IMR-90 (cell line): ENCODE results near the gene SERHL2. TPM values are rescaled to one million over a fixed set of nuclear protein-coding genes. Genes with fewer than 3 reads are reported as not detected.
"Not testable (repeated sequence)": the region's sequence is repeated elsewhere in the genome, so short reads cannot be mapped to it uniquely, and the experiment has no call there.

Experiments
- ATAC-seq: fragments of 200-7000 bp; cut with Tn5 transposase; 2 replicates; pipeline ENCODE4 v1.9.1; 2020; ENCODE audit warnings: low read depth, mild to moderate bottlenecking, moderate library complexity
- BruUV-seq: library from RNA; stranded (reverse); fragments of 400-500 nt; replicated peaks from 2 replicates; lab custom pipeline; 2021; lab: Mats Ljungman, UMichigan
- CTCF ChIA-PET: fragments of 300-600 bp; formaldehyde crosslinking; extraction: SDS; loops from one replicate; lab custom pipeline; 2021; ENCODE audit warnings: antibody characterized with exemption; lab: Yijun Ruan, JAX
- POLR2A ChIA-PET: fragments of 300-600 bp; sonication (Branson Sonifier 250); formaldehyde crosslinking; loops from one replicate; lab custom pipeline; 2022; ENCODE audit warnings: antibody characterized with exemption; ENCODE audit not compliant: unreplicated experiment; lab: Charles Lee
- DNase-seq: peaks from one replicate; pipeline ENCODE4 v3.0.0; 2013
- H2AFZ ChIP-seq: replicated peaks from 2 replicates; pipeline ENCODE3; 2013; ENCODE audit warnings: low read length, mild to moderate bottlenecking; ENCODE audit not compliant: poor library complexity
- H2AK5ac ChIP-seq: 2 replicates; pipeline ENCODE4 v1.6.1; 2013; ENCODE audit warnings: low read depth, low read length, inconsistent platforms
- H2AK9ac ChIP-seq: replicated peaks from 2 replicates; pipeline ENCODE3; 2013; ENCODE audit warnings: mild to moderate bottlenecking, low read depth, low read length, moderate library complexity; ENCODE audit not compliant: poor library complexity
- H2BK120ac ChIP-seq: 2 replicates; pipeline ENCODE4 v1.6.1; 2013; ENCODE audit warnings: low read depth, low read length, inconsistent platforms
- H2BK15ac ChIP-seq: 3 replicates; pipeline ENCODE4 v1.6.1; 2013; ENCODE audit warnings: low read depth, low read length, inconsistent platforms
- H2BK20ac ChIP-seq: 2 replicates; pipeline ENCODE4 v1.6.1; 2013; ENCODE audit warnings: low read depth, mild to moderate bottlenecking, inconsistent platforms, low read length, moderate library complexity
- H2BK5ac ChIP-seq: 2 replicates; pipeline ENCODE4 v1.6.1; 2013; ENCODE audit warnings: mild to moderate bottlenecking, low read depth, low read length, inconsistent platforms; ENCODE audit not compliant: poor library complexity, severe bottlenecking
- H3K14ac ChIP-seq: replicated peaks from 2 replicates; pipeline ENCODE4 v1.6.1; 2013; ENCODE audit warnings: low read depth, low read length, inconsistent platforms
- H3K18ac ChIP-seq: 2 replicates; pipeline ENCODE4 v1.6.1; 2013; ENCODE audit warnings: low read depth, low read length, control low read depth
- H3K23ac ChIP-seq: 2 replicates; pipeline ENCODE4 v1.6.1; 2013; ENCODE audit warnings: low read depth, low read length, inconsistent platforms
- H3K27ac ChIP-seq: 2 replicates; pipeline ENCODE4 v1.5.1; 2013; ENCODE audit warnings: mild to moderate bottlenecking, control low read depth, low read length; ENCODE audit not compliant: insufficient read depth
- H3K27me3 ChIP-seq: 2 replicates; pipeline ENCODE4 v1.6.1; 2013; ENCODE audit warnings: low read length; ENCODE audit not compliant: control insufficient read depth, insufficient read depth
- H3K36me3 ChIP-seq: 2 replicates; pipeline ENCODE4 v1.6.1; 2013; ENCODE audit warnings: low read length, mixed read lengths; ENCODE audit not compliant: control insufficient read depth, insufficient read depth
- H3K4ac ChIP-seq: 2 replicates; pipeline ENCODE4 v1.6.1; 2013; ENCODE audit warnings: low read depth, low read length, inconsistent platforms
- H3K4me1 ChIP-seq: 2 replicates; pipeline ENCODE4 v1.6.1; 2013; ENCODE audit warnings: low read length, mixed read lengths; ENCODE audit not compliant: control insufficient read depth, insufficient read depth
- H3K4me2 ChIP-seq: 2 replicates; pipeline ENCODE4 v1.6.1; 2013; ENCODE audit warnings: low read depth, mild to moderate bottlenecking, control low read depth, low read length, moderate library complexity
- H3K4me3 ChIP-seq: 2 replicates; pipeline ENCODE4 v1.5.1; 2013; ENCODE audit warnings: low read depth, mild to moderate bottlenecking, control low read depth, low read length, moderate library complexity; ENCODE audit not compliant: insufficient read depth
- H3K56ac ChIP-seq: 2 replicates; pipeline ENCODE4 v1.6.1; 2013; ENCODE audit warnings: low read length, inconsistent platforms; ENCODE audit not compliant: insufficient read depth; ENCODE audit errors: extremely low read depth
- H3K79me1 ChIP-seq, 2 experiments: 2 replicates each; pipeline ENCODE4 v1.6.1; 2013; ENCODE audit warnings: low read length in 2 of 2, inconsistent platforms in 1 of 2, low read depth in 1 of 2
- H3K9ac ChIP-seq: 2 replicates; pipeline ENCODE4 v1.6.1; 2013; ENCODE audit warnings: low read depth, low read length, control low read depth
- H3K9me1 ChIP-seq: 2 replicates; pipeline ENCODE4 v1.6.1; 2013; ENCODE audit warnings: low read length, inconsistent platforms; ENCODE audit not compliant: insufficient read depth
- H3K9me3 ChIP-seq: 2 replicates; pipeline ENCODE4 v1.6.1; 2013; ENCODE audit warnings: low read length; ENCODE audit not compliant: control insufficient read depth, insufficient read depth
- H4K20me1 ChIP-seq: 2 replicates; pipeline ENCODE4 v1.6.1; 2013; ENCODE audit warnings: low read length, inconsistent platforms; ENCODE audit not compliant: insufficient read depth
- H4K5ac ChIP-seq: 2 replicates; pipeline ENCODE4 v1.6.1; 2013; ENCODE audit warnings: mild to moderate bottlenecking, low read depth, low read length, control low read depth
- H4K8ac ChIP-seq, 2 experiments: 2 replicates each; pipeline ENCODE4 v1.6.1; 2013; ENCODE audit warnings: low read depth in 2 of 2, low read length in 2 of 2, control low read depth in 1 of 2, inconsistent platforms in 1 of 2
- H4K91ac ChIP-seq: 2 replicates; pipeline ENCODE4 v1.6.1; 2013; ENCODE audit warnings: low read depth, low read length, inconsistent platforms; ENCODE audit not compliant: insufficient read depth
- WGBS, 2 experiments: methylation state at CpG; one replicate each; pipeline versions ENCODE4 v1.1.5 to v1.1.7; 2013; ENCODE audit warnings: missing lambda C conversion rate in 2 of 2; ENCODE audit not compliant: insufficient read length in 1 of 2; ENCODE audit errors: extremely low coverage in 2 of 2; 5-methylcytosine and 5-hydroxymethylcytosine counted together
- dilution Hi-C: fragments of 300-500 bp; cut with HindIII; formaldehyde crosslinking; loops from one replicate; pipeline ENCODE4 v1.14.3; 2018; ENCODE audit warnings: low sequenced_read_pairs; ENCODE audit not compliant: unreplicated experiment
- in situ Hi-C: fragments of 300-500 bp; cut with MboI; formaldehyde crosslinking; loops from 3 replicates; pipeline ENCODE4 v1.14.3; 2019; ENCODE audit warnings: low sequenced_read_pairs, inconsistent platforms, mixed read lengths
- intact Hi-C: fragments of 100-400 bp; cut with micrococcal nuclease; formaldehyde crosslinking; loops from 2 replicates; pipeline ENCODE4 v1.10.0; 2022
- polyA plus RNA-seq, 3 experiments: library from polyadenylated mRNA; depleted of rRNA; stranded (reverse); fragments of >200 nt; gene quantifications; 2 replicates each; pipeline ENCODE4 v1.2.3, GENCODE V29; 2012; ENCODE audit warnings: low replicate concordance in 1 of 3
- total RNA-seq: library from RNA; depleted of rRNA; stranded (reverse); fragments of >200 nt; gene quantifications from 2 replicates; pipeline ENCODE4 v1.2.3, GENCODE V29; 2012

SERHL2 gene
- total and polyA plus RNA-seq, 2 of the 4 experiments (the other 2 are of a cell fraction): 4.5 to 5.0 TPM

- BruUV-seq, H3K9ac ChIP-seq, H3K4me2 ChIP-seq, H3K27me3 ChIP-seq, H3K79me1 ChIP-seq, H4K91ac ChIP-seq, H3K9me1 ChIP-seq, H3K23ac ChIP-seq, H4K5ac ChIP-seq, H2BK5ac ChIP-seq, DNase-seq, H2BK15ac ChIP-seq, CTCF ChIA-PET, dilution Hi-C loops, H3K14ac ChIP-seq, intact Hi-C loops, H4K8ac ChIP-seq, H3K4ac ChIP-seq, POLR2A ChIA-PET, H3K18ac ChIP-seq, H3K56ac ChIP-seq, H3K4me3 ChIP-seq, H2AK5ac ChIP-seq, H2BK120ac ChIP-seq, H2AFZ ChIP-seq, H3K9me3 ChIP-seq, H2AK9ac ChIP-seq, H2BK20ac ChIP-seq, in situ Hi-C loops, H3K27ac ChIP-seq, H3K4me1 ChIP-seq, H3K36me3 ChIP-seq, H4K20me1 ChIP-seq: not testable (repeated sequence)
- WGBS, 2 experiments: no CpG with 5 or more reads among the region's 3 CpGs
- peak; percentile 52 for ATAC-seq
Observed at GRCh38 chr22:42563943-42564342, 10.2 kb downstream of the SERHL2 start.
